Activated naive CD8-positive, alpha-beta T cell treated with anti-CD3 and anti-CD28 coated beads, Interleukin-2, amount 50 U/mL, for 16 hours (primary cell): Measurements from ENCODE around the gene DEFB131A.
"Not testable (repeated sequence)": the region's sequence is repeated elsewhere in the genome, so short reads cannot be mapped to it uniquely, and the experiment has no call there.

Experiments used
- DNase-seq: peaks from one replicate; pipeline ENCODE4 v3.0.0-alpha.2; 2020; ENCODE audit warnings: low read depth, low spot score

The DEFB131A gene

DNA sequence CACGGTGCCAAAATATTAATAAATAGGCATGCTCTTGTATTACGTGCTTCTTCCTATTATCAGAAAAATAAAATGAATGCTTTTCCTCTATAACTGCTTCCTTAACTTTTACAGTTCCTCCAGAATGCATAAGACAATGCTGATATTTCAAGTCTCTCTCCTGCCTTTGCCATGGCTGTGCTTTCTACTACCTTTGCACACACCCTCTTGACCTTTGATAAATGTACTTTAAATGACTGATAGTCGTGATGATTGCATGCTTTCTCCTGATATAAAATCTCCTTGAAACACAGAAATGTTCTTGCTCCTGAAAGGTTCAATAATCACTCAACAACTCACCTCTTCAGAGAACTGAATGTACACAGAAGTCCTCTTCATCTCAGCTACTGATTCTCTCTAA lies at the start of gene DEFB131A:
Gene DEFB131A, plus strand, starts transcription at position 301 of the 400 bp plus-strand sequence. CDS start 120 bp downstream, outside the sequence.
- DNase-seq: not testable (repeated sequence)

DNA sequence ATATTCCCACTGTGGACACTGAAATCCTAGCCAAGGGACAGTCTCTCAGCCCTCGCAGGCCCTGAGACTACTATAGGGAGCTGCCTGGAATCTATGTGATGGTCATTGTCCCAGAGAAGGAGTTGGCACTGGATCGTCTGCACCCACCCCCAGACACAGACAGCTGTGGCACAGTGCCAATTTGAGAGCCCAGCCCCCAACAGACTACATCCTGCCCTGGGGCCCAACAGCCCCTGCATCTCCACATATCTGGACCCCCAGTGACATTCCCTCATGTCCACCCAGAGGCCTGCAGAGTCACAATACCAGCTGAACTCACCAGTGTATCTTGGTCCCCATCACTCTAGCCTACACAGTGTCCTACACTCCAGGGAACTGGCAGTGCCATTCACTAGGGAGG lies 38.4 kb upstream of the DEFB131A start:
- not testable (repeated sequence) for DNase-seq

- not testable (repeated sequence) for DNase-seq
Observed at GRCh38 chr4:9406491-9406890, 37.7 kb upstream of the DEFB131A start.

- DNase-seq: no peak
Observed at GRCh38 chr4:9409793-9410192, 34.4 kb upstream of the DEFB131A start.

- not testable (repeated sequence) for DNase-seq
Observed at GRCh38 chr4:9421884-9422455, 22.2 kb upstream of the DEFB131A start.

DNA sequence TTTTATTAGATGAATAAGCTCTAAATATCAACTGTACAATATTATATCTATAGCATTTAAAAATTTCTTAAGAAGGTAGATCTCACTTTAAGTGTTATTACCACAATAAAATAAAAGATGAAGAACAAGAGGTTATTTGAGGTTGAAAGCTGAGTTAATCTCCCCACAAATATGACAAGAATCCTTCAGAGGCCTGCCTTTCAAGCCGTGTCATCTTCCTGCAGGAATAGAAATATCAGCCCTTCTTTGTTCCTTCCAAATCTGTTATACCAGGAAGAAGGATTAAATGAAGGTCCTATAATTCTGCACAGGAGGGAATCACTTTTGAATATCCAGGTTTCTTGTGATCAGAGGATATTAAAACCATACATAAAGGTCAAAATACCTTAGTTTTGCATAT lies 18.3 kb upstream of the DEFB131A start:
- DNase-seq: not testable (repeated sequence)

DNA sequence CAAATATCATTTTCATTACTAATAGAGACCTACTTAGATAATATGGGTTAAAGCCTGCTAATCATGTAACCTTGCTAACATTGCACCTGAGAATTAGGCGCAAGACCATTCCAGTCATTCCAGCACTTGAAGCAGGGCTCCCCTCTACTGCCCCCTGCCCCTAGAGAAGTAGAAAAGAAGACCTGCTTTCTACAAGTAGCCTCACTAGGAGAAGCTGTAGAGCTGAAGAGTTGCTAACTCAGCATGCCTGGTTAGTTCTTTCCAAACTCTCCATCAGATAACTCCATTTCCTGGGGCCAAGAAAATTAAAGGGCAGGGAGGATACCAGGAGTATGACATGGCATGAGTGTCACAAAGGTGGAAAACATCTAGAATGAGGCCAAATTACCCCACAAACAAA lies 14.2 kb upstream of the DEFB131A start:
- not testable (repeated sequence) for DNase-seq

GRCh38 chr4:9433320-9433719 lies 10.9 kb upstream of the DEFB131A start:
- not testable (repeated sequence) for DNase-seq

DNA sequence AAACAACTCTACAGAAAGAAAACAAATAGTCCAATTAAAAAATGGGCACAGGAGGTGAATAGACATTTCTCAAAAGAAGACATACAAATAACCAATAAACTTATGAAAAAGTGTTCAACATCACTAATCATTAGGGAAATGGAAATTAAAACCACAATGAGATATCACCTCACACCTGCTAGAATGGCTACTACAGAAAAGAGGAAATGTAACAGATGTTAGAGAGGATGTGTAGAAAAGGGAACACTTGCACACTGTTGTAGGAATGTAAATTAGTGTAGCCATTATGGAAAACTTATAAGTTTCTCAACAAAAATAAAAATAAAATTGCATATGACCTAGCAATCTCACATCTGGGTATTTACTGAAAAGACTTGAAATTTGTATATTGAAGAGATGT lies 7.5 kb upstream of the DEFB131A start:
- DNase-seq: not testable (repeated sequence)

- DNase-seq: not testable (repeated sequence)
Observed at GRCh38 chr4:9442355-9442754, 1.9 kb upstream of the DEFB131A start.

- not testable (repeated sequence) for DNase-seq
Observed at GRCh38 chr4:9444681-9445080, 467 bp downstream of the DEFB131A start.

GRCh38 chr4:9452251-9452650 lies 8.0 kb downstream of the DEFB131A start:
- not testable (repeated sequence) for DNase-seq

DNA sequence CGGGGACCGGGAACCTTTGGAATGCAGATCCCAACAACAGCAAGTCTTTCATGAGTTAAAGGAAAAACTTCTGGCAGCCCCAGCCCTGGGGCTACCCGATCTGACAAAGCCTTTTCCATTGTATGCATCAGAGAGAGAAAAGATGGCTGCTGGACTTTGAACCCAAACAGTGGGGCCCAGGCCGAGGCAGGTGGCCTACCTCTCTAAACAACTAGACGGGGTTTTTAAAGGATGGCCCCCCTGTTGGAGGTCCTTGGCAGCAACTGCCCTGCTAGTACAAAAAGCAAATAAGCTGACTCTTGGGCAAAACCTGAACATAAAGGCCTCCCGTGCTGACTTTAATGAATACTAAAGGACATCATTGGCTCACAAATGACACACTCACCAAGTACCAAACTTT lies 10.1 kb downstream of the DEFB131A start:
- DNase-seq: not testable (repeated sequence)

- DNase-seq: not testable (repeated sequence)
Observed at GRCh38 chr4:9455046-9455445, 10.8 kb downstream of the DEFB131A start.

DNA sequence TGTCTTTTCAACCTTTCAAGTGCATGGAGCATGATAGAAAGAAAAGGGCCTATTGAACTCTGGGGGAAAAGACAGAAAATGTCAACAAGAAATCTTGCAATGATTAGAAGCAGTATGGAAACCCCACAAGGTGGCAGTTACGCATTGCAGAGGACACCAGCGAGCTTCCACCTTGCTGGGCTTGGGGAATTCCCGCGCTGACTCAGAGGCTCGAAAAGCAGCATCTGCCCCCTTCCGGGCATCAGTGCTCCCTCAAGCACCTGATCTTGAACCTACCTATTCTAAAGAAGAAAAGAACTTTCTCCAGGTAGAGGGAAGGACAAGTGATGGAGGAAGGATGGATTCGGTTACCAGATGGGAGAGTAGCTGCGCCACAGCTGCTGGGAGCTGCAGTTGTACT lies 35.3 kb downstream of the DEFB131A start:
- DNase-seq: not testable (repeated sequence)

DNA sequence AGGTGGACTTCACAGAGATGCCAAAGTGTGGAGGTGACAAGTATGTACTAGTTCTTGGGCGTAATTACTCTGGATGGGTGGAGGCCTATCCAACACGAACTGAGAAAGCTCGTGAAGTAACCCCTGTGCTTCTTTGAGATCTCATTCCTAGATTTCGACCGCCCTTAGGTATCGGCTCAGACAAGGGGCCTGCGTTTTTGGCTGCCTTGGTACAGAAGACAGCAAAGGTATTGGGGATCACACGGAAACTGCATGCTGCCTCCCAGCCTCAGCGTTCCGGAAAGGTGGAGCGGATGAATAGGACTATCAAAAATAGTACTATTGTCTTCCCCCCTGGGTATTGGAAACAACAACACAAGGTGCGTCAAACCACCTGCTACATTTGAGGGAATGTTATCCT lies 35.9 kb downstream of the DEFB131A start:
- DNase-seq: not testable (repeated sequence)

DNA sequence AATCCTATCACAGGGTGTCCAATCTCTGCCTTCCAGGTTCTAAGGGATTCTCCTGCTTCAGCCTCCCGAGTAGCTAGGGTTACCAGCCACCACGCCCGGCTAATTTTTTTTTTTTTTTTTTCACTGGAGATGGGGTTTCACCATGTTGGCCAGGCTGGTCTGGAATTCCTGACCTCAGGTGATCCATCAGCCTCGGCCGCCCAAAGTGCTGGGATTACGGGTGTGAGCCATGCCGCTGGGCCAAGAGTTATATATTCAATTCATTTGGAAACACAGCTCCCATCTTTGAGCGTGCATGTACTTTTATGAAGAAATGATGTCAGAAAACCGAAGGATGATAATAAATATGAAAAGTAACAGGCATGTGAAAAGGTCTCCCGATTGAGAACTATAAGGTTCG lies 38.7 kb downstream of the DEFB131A start:
- not testable (repeated sequence) for DNase-seq

GRCh38 chr4:9483682-9484081 lies 39.5 kb downstream of the DEFB131A start:
- not testable (repeated sequence) for DNase-seq

GRCh38 chr4:9486880-9487279 lies 42.7 kb downstream of the DEFB131A start:
- not testable (repeated sequence) for DNase-seq

DNA sequence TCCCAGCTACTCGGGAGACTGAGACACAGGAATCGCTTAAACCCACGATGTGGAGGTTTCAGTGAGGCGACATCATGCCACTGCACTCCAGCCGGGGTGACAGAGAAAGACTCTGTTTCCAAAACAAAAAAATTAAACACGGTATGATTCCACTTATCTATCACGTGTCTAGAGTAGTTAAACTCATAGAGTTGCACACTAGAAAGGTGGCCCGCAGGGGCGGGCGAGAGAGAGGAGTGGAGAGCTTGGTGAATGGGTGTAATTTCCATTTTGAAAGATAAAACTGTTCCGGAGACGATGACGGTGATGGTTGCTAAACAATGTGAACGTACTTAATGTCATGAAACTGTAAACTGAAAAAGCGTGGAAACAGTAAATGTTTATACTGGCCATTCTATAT lies 44.6 kb downstream of the DEFB131A start:
- not testable (repeated sequence) for DNase-seq

GRCh38 chr4:9490496-9490895 lies 46.3 kb downstream of the DEFB131A start:
- not testable (repeated sequence) for DNase-seq

- not testable (repeated sequence) for DNase-seq
Observed at GRCh38 chr4:9490986-9491385, 46.8 kb downstream of the DEFB131A start.

GRCh38 chr4:9493589-9493988 lies 49.4 kb downstream of the DEFB131A start:
- DNase-seq: not testable (repeated sequence)
